ENCODE measurements around the gene PLA2G2C. TPM values are rescaled to one million over a fixed set of nuclear protein-coding genes. Genes with fewer than 3 reads are reported as not detected.

The PLA2G2C gene
- total and polyA plus RNA-seq, 4 donors: not detected

- no peaks in the 10 kb centered on the region for H3K4me1 ChIP-seq (ENCODE audit: control insufficient read depth in 4 of 4, insufficient read depth in 4 of 4, low read length in 3 of 4)
- TF ChIP-seq YY1 (IDR thresholded peaks at IDR 0.05) (no peak), TAF1 (conservative IDR thresholded peaks at IDR 0.05) (no peak), EGR1 (IDR thresholded peaks at IDR 0.05; ENCODE audit: low read depth in 2 of 2) (no peak), SP1 (IDR thresholded peaks at IDR 0.05) (no peak), CTCF (IDR thresholded peaks at IDR 0.05; ENCODE audit: low read depth, low read length, missing input control) (no peak), NR2F2 (IDR thresholded peaks at IDR 0.05) (no peak), HNF4A (conservative IDR thresholded peaks at IDR 0.05) (no peak)
- TF ChIP-seq, protein P1, sequence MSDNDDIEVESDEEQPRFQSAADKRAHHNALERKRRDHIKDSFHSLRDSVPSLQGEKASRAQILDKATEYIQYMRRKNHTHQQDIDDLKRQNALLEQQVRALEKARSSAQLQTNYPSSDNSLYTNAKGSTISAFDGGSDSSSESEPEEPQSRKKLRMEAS (IDR thresholded peaks at IDR 0.05): no peak
- TF ChIP-seq, protein P2, sequence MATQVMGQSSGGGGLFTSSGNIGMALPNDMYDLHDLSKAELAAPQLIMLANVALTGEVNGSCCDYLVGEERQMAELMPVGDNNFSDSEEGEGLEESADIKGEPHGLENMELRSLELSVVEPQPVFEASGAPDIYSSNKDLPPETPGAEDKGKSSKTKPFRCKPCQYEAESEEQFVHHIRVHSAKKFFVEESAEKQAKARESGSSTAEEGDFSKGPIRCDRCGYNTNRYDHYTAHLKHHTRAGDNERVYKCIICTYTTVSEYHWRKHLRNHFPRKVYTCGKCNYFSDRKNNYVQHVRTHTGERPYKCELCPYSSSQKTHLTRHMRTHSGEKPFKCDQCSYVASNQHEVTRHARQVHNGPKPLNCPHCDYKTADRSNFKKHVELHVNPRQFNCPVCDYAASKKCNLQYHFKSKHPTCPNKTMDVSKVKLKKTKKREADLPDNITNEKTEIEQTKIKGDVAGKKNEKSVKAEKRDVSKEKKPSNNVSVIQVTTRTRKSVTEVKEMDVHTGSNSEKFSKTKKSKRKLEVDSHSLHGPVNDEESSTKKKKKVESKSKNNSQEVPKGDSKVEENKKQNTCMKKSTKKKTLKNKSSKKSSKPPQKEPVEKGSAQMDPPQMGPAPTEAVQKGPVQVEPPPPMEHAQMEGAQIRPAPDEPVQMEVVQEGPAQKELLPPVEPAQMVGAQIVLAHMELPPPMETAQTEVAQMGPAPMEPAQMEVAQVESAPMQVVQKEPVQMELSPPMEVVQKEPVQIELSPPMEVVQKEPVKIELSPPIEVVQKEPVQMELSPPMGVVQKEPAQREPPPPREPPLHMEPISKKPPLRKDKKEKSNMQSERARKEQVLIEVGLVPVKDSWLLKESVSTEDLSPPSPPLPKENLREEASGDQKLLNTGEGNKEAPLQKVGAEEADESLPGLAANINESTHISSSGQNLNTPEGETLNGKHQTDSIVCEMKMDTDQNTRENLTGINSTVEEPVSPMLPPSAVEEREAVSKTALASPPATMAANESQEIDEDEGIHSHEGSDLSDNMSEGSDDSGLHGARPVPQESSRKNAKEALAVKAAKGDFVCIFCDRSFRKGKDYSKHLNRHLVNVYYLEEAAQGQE (IDR thresholded peaks at IDR 0.05): no peak
- DNase-seq (ENCODE audit: low spot score): no peak
- H3K9ac ChIP-seq (ENCODE audit: low read depth in 1 of 2, low read length in 2 of 2): no peak overlapping the region
- no peaks in the 10 kb centered on the region for H3K27me3 ChIP-seq (ENCODE audit: control insufficient read depth in 4 of 4, insufficient read depth in 4 of 4, low read length in 3 of 4)
- H3K4me3 ChIP-seq (ENCODE audit: low read depth in 1 of 3, low read length in 3 of 3): no peak overlapping the region
- no peaks in the 10 kb centered on the region for H3K9me3 ChIP-seq (ENCODE audit: control insufficient read depth in 4 of 4, low read length in 3 of 4)
- H3K27ac ChIP-seq (ENCODE audit: low read depth in 1 of 2, low read length in 2 of 2): no peak overlapping the region
- H3K36me3 ChIP-seq (ENCODE audit: control insufficient read depth in 4 of 4, insufficient read depth in 3 of 4, low read depth in 1 of 4, low read length in 3 of 4): no peaks in the 10 kb centered on the region
- 84% methylated on average over 4 of the region's 4 CpGs for WGBS
Measured at GRCh38 chr1:20115479-20115878, 70.8 kb downstream of the PLA2G2C start.

GRCh38 chr1:20114021-20114648 is 72.2 kb downstream of the PLA2G2C start:
- TF ChIP-seq ZBTB33 (IDR thresholded peaks at IDR 0.05): no peak
- no peak for TF ChIP-seq RXRA (IDR thresholded peaks at IDR 0.05)
- TF ChIP-seq, protein P3, sequence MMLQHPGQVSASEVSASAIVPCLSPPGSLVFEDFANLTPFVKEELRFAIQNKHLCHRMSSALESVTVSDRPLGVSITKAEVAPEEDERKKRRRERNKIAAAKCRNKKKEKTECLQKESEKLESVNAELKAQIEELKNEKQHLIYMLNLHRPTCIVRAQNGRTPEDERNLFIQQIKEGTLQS (IDR thresholded peaks at IDR 0.05): no peak
- no peak for TF ChIP-seq TAF1 (conservative IDR thresholded peaks at IDR 0.05)
- no peak for TF ChIP-seq YY1 (IDR thresholded peaks at IDR 0.05)
- TF ChIP-seq GABPA (IDR thresholded peaks at IDR 0.05 in 1 of 2, conservative IDR thresholded peaks at IDR 0.05 in 1 of 2): no peak
- TF ChIP-seq EGR1 (IDR thresholded peaks at IDR 0.05; ENCODE audit: low read depth in 2 of 2): no peak
- TF ChIP-seq CTCF (IDR thresholded peaks at IDR 0.05; ENCODE audit: low read depth, low read length, missing input control): no peak
- TF ChIP-seq RAD21 (IDR thresholded peaks at IDR 0.05): no peak
- TF ChIP-seq, protein P1 (IDR thresholded peaks at IDR 0.05): no peak
- TF ChIP-seq JUND (IDR thresholded peaks at IDR 0.05): no peak
- TF ChIP-seq, protein P2 (IDR thresholded peaks at IDR 0.05): no peak
- TF ChIP-seq SP1 (IDR thresholded peaks at IDR 0.05): no peak
- Histone ChIP-seq H3K4me3 (ENCODE audit: low read depth in 1 of 3, low read length in 3 of 3) (no peak overlapping the region), H3K27me3 (ENCODE audit: control insufficient read depth in 4 of 4, insufficient read depth in 4 of 4, low read length in 3 of 4) (no peaks in the 10 kb centered on the region), H3K9me3 (ENCODE audit: control insufficient read depth in 4 of 4, low read length in 3 of 4) (no peaks in the 10 kb centered on the region), H3K4me1 (ENCODE audit: control insufficient read depth in 4 of 4, insufficient read depth in 4 of 4, low read length in 3 of 4) (no peaks in the 10 kb centered on the region), H3K36me3 (ENCODE audit: control insufficient read depth in 4 of 4, insufficient read depth in 3 of 4, low read depth in 1 of 4, low read length in 3 of 4) (no peaks in the 10 kb centered on the region), H3K9ac (ENCODE audit: low read depth in 1 of 2, low read length in 2 of 2) (no peak overlapping the region), H3K27ac (ENCODE audit: low read depth in 1 of 2, low read length in 2 of 2) (no peak overlapping the region)
- 59% methylated on average over 15 of the region's 15 CpGs for WGBS
- DNase-seq (ENCODE audit: low spot score): no peak
